ENCODE data around the gene NFIA.
A peak's percentile ranks its signal among the peaks of the same experiment; 100 is the strongest.
"Not testable (repeated sequence)": the region's sequence is repeated elsewhere in the genome, so short reads cannot be mapped to it uniquely, and the experiment has no call there.

NFIA gene

GRCh38 chr1:61451572-61451968 is 369.2 kb downstream of the NFIA start:
- DNase-seq (ENCODE audit: low read depth, low spot score) = no peak

- DNase-seq (ENCODE audit: low read depth, low spot score) = no peak
These were observed 370.0 kb downstream of the NFIA start for GRCh38 chr1:61452176-61453035.

- peak; percentile 17 for DNase-seq (ENCODE audit: low read depth, low spot score)
These were observed 371.0 kb downstream of the NFIA start for GRCh38 chr1:61453111-61453961.

- DNase-seq (ENCODE audit: low read depth, low spot score) = no peak
These were observed 373.0 kb downstream of the NFIA start for GRCh38 chr1:61455400-61455799.

GRCh38 chr1:61457526-61458040 is 375.2 kb downstream of the NFIA start:
- DNase-seq (ENCODE audit: low read depth, low spot score) = no peak

GRCh38 chr1:61459345-61459744 is 377.0 kb downstream of the NFIA start:
- DNase-seq (ENCODE audit: low read depth, low spot score) = no peak

- no peak for DNase-seq (ENCODE audit: low read depth, low spot score)
These were observed 377.8 kb downstream of the NFIA start for GRCh38 chr1:61460191-61460590.

- no peak for DNase-seq (ENCODE audit: low read depth, low spot score)
These were observed 379.3 kb downstream of the NFIA start for GRCh38 chr1:61461406-61462384.

GRCh38 chr1:61462628-61463027 is 380.3 kb downstream of the NFIA start:
- DNase-seq (ENCODE audit: low read depth, low spot score) = no peak

- DNase-seq (ENCODE audit: low read depth, low spot score) = no peak
These were observed 380.9 kb downstream of the NFIA start for GRCh38 chr1:61463220-61463619.

GRCh38 chr1:61467836-61468235 is 385.5 kb downstream of the NFIA start:
- not testable (repeated sequence) for DNase-seq (ENCODE audit: low read depth, low spot score)

- DNase-seq (ENCODE audit: low read depth, low spot score) = no peak
These were observed 387.0 kb downstream of the NFIA start for GRCh38 chr1:61469365-61469764.

- no peak for DNase-seq (ENCODE audit: low read depth, low spot score)
These were observed 390.5 kb downstream of the NFIA start for GRCh38 chr1:61472876-61473275.

- DNase-seq (ENCODE audit: low read depth, low spot score) = no peak
These were observed 392.0 kb downstream of the NFIA start for GRCh38 chr1:61474269-61474817.

GRCh38 chr1:61474963-61475362 is 392.6 kb downstream of the NFIA start:
- DNase-seq (ENCODE audit: low read depth, low spot score) = no peak

GRCh38 chr1:61477301-61477700 is 394.9 kb downstream of the NFIA start:
- DNase-seq (ENCODE audit: low read depth, low spot score) = no peak

- no peak for DNase-seq (ENCODE audit: low read depth, low spot score)
These were observed 398.0 kb downstream of the NFIA start for GRCh38 chr1:61480273-61480935.

GRCh38 chr1:61481315-61481715 is 399.0 kb downstream of the NFIA start:
- no peak for DNase-seq (ENCODE audit: low read depth, low spot score)

GRCh38 chr1:61482170-61482734 is 399.9 kb downstream of the NFIA start:
- DNase-seq (ENCODE audit: low read depth, low spot score) = no peak

All from activated CD4-positive, CD25-positive, alpha-beta regulatory T cell treated with anti-CD3 and anti-CD28 coated beads, Interleukin-2, amount 50 U/mL, for 16 hours (primary cell).